ENCODE measurements around the gene SRSF9. TPM values are rescaled to one million over a fixed set of nuclear protein-coding genes. Genes with fewer than 3 reads are reported as not detected.

The SRSF9 gene
- total and polyA plus RNA-seq, 2 of the 13 experiments (the other 11 are each of a cell fraction or from before 2014, with no cell fraction given) = 125 to 144 TPM

GRCh38 chr12:120469450-120470149 is at the start of gene SRSF9 (continued):
- no peak for TF ChIP-seq CREB1 (IDR thresholded peaks at IDR 0.05)
- TF ChIP-seq CREB1 (CRISPR knock-in tag; IDR thresholded peaks at IDR 0.05) = no peak
- TF ChIP-seq ARHGAP35 (CRISPR knock-in tag; IDR thresholded peaks at IDR 0.05; ENCODE audit: borderline replicate concordance) = no peak; the same call in 1 of the 2 replicates
- TF ChIP-seq ATF6 (CRISPR knock-in tag; conservative IDR thresholded peaks at IDR 0.05) = 0 out of 2 replicates have a peak, but pooled peaks have one; percentile 56
- no peak; the same call in 1 of the 2 replicates for TF ChIP-seq ATF3 (CRISPR knock-in tag; IDR thresholded peaks at IDR 0.05)
- TF ChIP-seq HDAC2 (CRISPR knock-in tag; IDR thresholded peaks at IDR 0.05) = peak; percentile 64; the same call in 1 of the 2 replicates
- no peak for TF ChIP-seq GTF3A (CRISPR knock-in tag; conservative IDR thresholded peaks at IDR 0.05)
- TF ChIP-seq PPARG (CRISPR knock-in tag; conservative IDR thresholded peaks at IDR 0.05) = peak; percentile 32; the same call in 1 of the 2 replicates
- no peak for TF ChIP-seq ZNF382 (CRISPR knock-in tag; IDR thresholded peaks at IDR 0.05; ENCODE audit: borderline replicate concordance)
- no peak; the same call in 1 of the 2 replicates for TF ChIP-seq ZNF674 (CRISPR knock-in tag; IDR thresholded peaks at IDR 0.05; ENCODE audit: low read depth)
- TF ChIP-seq ZNF280B (CRISPR knock-in tag; IDR thresholded peaks at IDR 0.05; ENCODE audit: borderline replicate concordance) = no peak; the same call in 1 of the 2 replicates
- no peak for TF ChIP-seq ZNF510 (CRISPR knock-in tag; IDR thresholded peaks at IDR 0.05; ENCODE audit: low read depth)
- 0 out of 2 replicates have a peak, but pooled peaks have one; percentile 77 for TF ChIP-seq SMYD3 (CRISPR knock-in tag; IDR thresholded peaks at IDR 0.05)
- TF ChIP-seq RFX1 (IDR thresholded peaks at IDR 0.05) = no peak
- TF ChIP-seq ZNF572 (CRISPR knock-in tag; IDR thresholded peaks at IDR 0.05) = no peak; the same call in 1 of the 2 replicates
- no peak; the same call in 1 of the 2 replicates for TF ChIP-seq ZNF790 (CRISPR knock-in tag; IDR thresholded peaks at IDR 0.05; ENCODE audit: borderline replicate concordance)
- TF ChIP-seq ZMAT5 (CRISPR knock-in tag; IDR thresholded peaks at IDR 0.05; ENCODE audit: borderline replicate concordance, low read depth) = no peak
- TF ChIP-seq ZFP1 (CRISPR knock-in tag; IDR thresholded peaks at IDR 0.05) = no peak
- no peak for TF ChIP-seq SCMH1 (CRISPR knock-in tag; IDR thresholded peaks at IDR 0.05; ENCODE audit: borderline replicate concordance)
- peak; percentile 78; the same call in 1 of the 2 replicates for TF ChIP-seq ZMYM2 (CRISPR knock-in tag; IDR thresholded peaks at IDR 0.05)
- peak; percentile 94 for TF ChIP-seq BCL3 (CRISPR knock-in tag; IDR thresholded peaks at IDR 0.05)
- no peak for TF ChIP-seq KDM6A (CRISPR knock-in tag; IDR thresholded peaks at IDR 0.05; ENCODE audit: low read depth)
- TF ChIP-seq FLYWCH1 (CRISPR knock-in tag; IDR thresholded peaks at IDR 0.05) = no peak
- no peak; the same call in 1 of the 2 replicates for TF ChIP-seq CREBL2 (CRISPR knock-in tag; IDR thresholded peaks at IDR 0.05; ENCODE audit: borderline replicate concordance)
- no peak for TF ChIP-seq RFX3 (CRISPR knock-in tag; IDR thresholded peaks at IDR 0.05)
- no peak; the same call in 1 of the 2 replicates for TF ChIP-seq ZNF460 (CRISPR knock-in tag; IDR thresholded peaks at IDR 0.05; ENCODE audit: borderline replicate concordance)

Data from HepG2 (cell line).